ENCODE data around the gene NME8. TPM values are rescaled to one million over a fixed set of nuclear protein-coding genes. Genes with fewer than 3 reads are reported as not detected.

Gene NME8
- polyA plus RNA-seq, 2 donors: 0.25 TPM; not detected in 1

- H3K4me1 ChIP-seq (ENCODE audit: control insufficient read depth in 2 of 2, insufficient read depth in 2 of 2, low read length in 1 of 2): no peaks in the 10 kb centered on the region
- no peak overlapping the region for H3K4me3 ChIP-seq (ENCODE audit: low read depth in 1 of 2, low read length in 2 of 2)
- no peaks in the 10 kb centered on the region for H3K27me3 ChIP-seq (ENCODE audit: control insufficient read depth in 1 of 2, insufficient read depth in 2 of 2, low read length in 2 of 2)
- no peaks in the 10 kb centered on the region for H3K36me3 ChIP-seq (ENCODE audit: control insufficient read depth in 2 of 2, insufficient read depth in 2 of 2, low read length in 1 of 2)
- 81 to 84% methylated on average over 2 of the region's 2 CpGs for WGBS, 2 donors
- H3K9me3 ChIP-seq (ENCODE audit: control insufficient read depth in 2 of 2, insufficient read depth in 1 of 2, low read depth in 1 of 2, low read length in 1 of 2): no peaks in the 10 kb centered on the region
- H3K27ac ChIP-seq (ENCODE audit: low read depth in 2 of 2, low read length in 1 of 2): no peak overlapping the region
Measured at GRCh38 chr7:37927773-37928444, 79.5 kb downstream of the NME8 start.

- 81% methylated on average over 4 of the region's 4 CpGs for WGBS, 2 donors
Measured at GRCh38 chr7:37928878-37929277, 80.5 kb downstream of the NME8 start.

GRCh38 chr7:37930226-37930948 is 82.0 kb downstream of the NME8 start:
- Histone ChIP-seq H3K4me3 (ENCODE audit: low read depth in 1 of 2, low read length in 2 of 2) (no peak overlapping the region), H3K27me3 (ENCODE audit: control insufficient read depth in 1 of 2, insufficient read depth in 2 of 2, low read length in 2 of 2) (no peaks in the 10 kb centered on the region), H3K27ac (ENCODE audit: low read depth in 2 of 2, low read length in 1 of 2) (no peak overlapping the region), H3K4me1 (ENCODE audit: control insufficient read depth in 2 of 2, insufficient read depth in 2 of 2, low read length in 1 of 2) (no peaks in the 10 kb centered on the region), H3K9me3 (ENCODE audit: control insufficient read depth in 2 of 2, insufficient read depth in 1 of 2, low read depth in 1 of 2, low read length in 1 of 2) (no peaks in the 10 kb centered on the region), H3K36me3 (ENCODE audit: control insufficient read depth in 2 of 2, insufficient read depth in 2 of 2, low read length in 1 of 2) (no peaks in the 10 kb centered on the region)
- WGBS, 2 donors: 80 to 84% methylated on average over 5 of the region's 5 CpGs

More at GRCh38 chr7:37928878-37929277, 80.5 kb downstream of the NME8 start:
- H3K4me3 ChIP-seq (ENCODE audit: low read depth in 1 of 2, low read length in 2 of 2): no peak overlapping the region
- H3K4me1 ChIP-seq (ENCODE audit: control insufficient read depth in 2 of 2, insufficient read depth in 2 of 2, low read length in 1 of 2): no peaks in the 10 kb centered on the region
- H3K27ac ChIP-seq (ENCODE audit: low read depth in 2 of 2, low read length in 1 of 2): no peak overlapping the region
- no peaks in the 10 kb centered on the region for H3K9me3 ChIP-seq (ENCODE audit: control insufficient read depth in 2 of 2, insufficient read depth in 1 of 2, low read depth in 1 of 2, low read length in 1 of 2)
- H3K27me3 ChIP-seq (ENCODE audit: control insufficient read depth in 1 of 2, insufficient read depth in 2 of 2, low read length in 2 of 2): no peaks in the 10 kb centered on the region
- H3K36me3 ChIP-seq (ENCODE audit: control insufficient read depth in 2 of 2, insufficient read depth in 2 of 2, low read length in 1 of 2): no peaks in the 10 kb centered on the region

GRCh38 chr7:37932543-37932942 is 84.1 kb downstream of the NME8 start:
- no peak overlapping the region for H3K4me3 ChIP-seq (ENCODE audit: low read depth in 1 of 2, low read length in 2 of 2)
- 68 to 81% methylated on average over 2 of the region's 2 CpGs for WGBS, 2 donors
- no peaks in the 10 kb centered on the region for H3K9me3 ChIP-seq (ENCODE audit: control insufficient read depth in 2 of 2, insufficient read depth in 1 of 2, low read depth in 1 of 2, low read length in 1 of 2)
- H3K4me1 ChIP-seq (ENCODE audit: control insufficient read depth in 2 of 2, insufficient read depth in 2 of 2, low read length in 1 of 2): no peaks in the 10 kb centered on the region
- no peaks in the 10 kb centered on the region for H3K36me3 ChIP-seq (ENCODE audit: control insufficient read depth in 2 of 2, insufficient read depth in 2 of 2, low read length in 1 of 2)
- no peak overlapping the region for H3K27ac ChIP-seq (ENCODE audit: low read depth in 2 of 2, low read length in 1 of 2)
- no peaks in the 10 kb centered on the region for H3K27me3 ChIP-seq (ENCODE audit: control insufficient read depth in 1 of 2, insufficient read depth in 2 of 2, low read length in 2 of 2)

GRCh38 chr7:37933018-37933566 is 84.7 kb downstream of the NME8 start:
- no peak overlapping the region for H3K27ac ChIP-seq (ENCODE audit: low read depth in 2 of 2, low read length in 1 of 2)
- H3K36me3 ChIP-seq (ENCODE audit: control insufficient read depth in 2 of 2, insufficient read depth in 2 of 2, low read length in 1 of 2): no peaks in the 10 kb centered on the region
- no peaks in the 10 kb centered on the region for H3K27me3 ChIP-seq (ENCODE audit: control insufficient read depth in 1 of 2, insufficient read depth in 2 of 2, low read length in 2 of 2)
- WGBS, 2 donors: 84 to 94% methylated on average over 9 of the region's 9 CpGs
- no peak overlapping the region for H3K4me3 ChIP-seq (ENCODE audit: low read depth in 1 of 2, low read length in 2 of 2)
- no peaks in the 10 kb centered on the region for H3K4me1 ChIP-seq (ENCODE audit: control insufficient read depth in 2 of 2, insufficient read depth in 2 of 2, low read length in 1 of 2)
- H3K9me3 ChIP-seq (ENCODE audit: control insufficient read depth in 2 of 2, insufficient read depth in 1 of 2, low read depth in 1 of 2, low read length in 1 of 2): no peaks in the 10 kb centered on the region

GRCh38 chr7:37942934-37943610 is 94.7 kb downstream of the NME8 start:
- Histone ChIP-seq H3K27ac (ENCODE audit: low read depth in 2 of 2, low read length in 1 of 2) (no peak overlapping the region), H3K36me3 (ENCODE audit: control insufficient read depth in 2 of 2, insufficient read depth in 2 of 2, low read length in 1 of 2) (no peaks in the 10 kb centered on the region), H3K27me3 (ENCODE audit: control insufficient read depth in 1 of 2, insufficient read depth in 2 of 2, low read length in 2 of 2) (no peaks in the 10 kb centered on the region), H3K4me1 (ENCODE audit: control insufficient read depth in 2 of 2, insufficient read depth in 2 of 2, low read length in 1 of 2) (no peaks in the 10 kb centered on the region), H3K4me3 (ENCODE audit: low read depth in 1 of 2, low read length in 2 of 2) (no peak overlapping the region), H3K9me3 (ENCODE audit: control insufficient read depth in 2 of 2, insufficient read depth in 1 of 2, low read depth in 1 of 2, low read length in 1 of 2) (no peaks in the 10 kb centered on the region)
- 40% methylated on average over 12 of the region's 12 CpGs for WGBS, 2 donors

- 59 to 65% methylated on average over 8 of the region's 8 CpGs for WGBS, 2 donors
Measured at GRCh38 chr7:37943905-37944736, 95.7 kb downstream of the NME8 start.

GRCh38 chr7:37944737-37945054 is 96.3 kb downstream of the NME8 start:
- no peak overlapping the region for H3K27ac ChIP-seq (ENCODE audit: low read depth in 2 of 2, low read length in 1 of 2)
- WGBS, 2 donors: 78% methylated on average over 2 of the region's 2 CpGs

More at GRCh38 chr7:37943905-37944736, 95.7 kb downstream of the NME8 start:
- Histone ChIP-seq H3K27me3 (ENCODE audit: control insufficient read depth in 1 of 2, insufficient read depth in 2 of 2, low read length in 2 of 2) (no peaks in the 10 kb centered on the region), H3K9me3 (ENCODE audit: control insufficient read depth in 2 of 2, insufficient read depth in 1 of 2, low read depth in 1 of 2, low read length in 1 of 2) (no peaks in the 10 kb centered on the region), H3K27ac (ENCODE audit: low read depth in 2 of 2, low read length in 1 of 2) (no peak overlapping the region), H3K4me3 (ENCODE audit: low read depth in 1 of 2, low read length in 2 of 2) (no peak overlapping the region), H3K4me1 (ENCODE audit: control insufficient read depth in 2 of 2, insufficient read depth in 2 of 2, low read length in 1 of 2) (no peaks in the 10 kb centered on the region), H3K36me3 (ENCODE audit: control insufficient read depth in 2 of 2, insufficient read depth in 2 of 2, low read length in 1 of 2) (no peaks in the 10 kb centered on the region)

GRCh38 chr7:37945336-37945735 is 96.9 kb downstream of the NME8 start:
- Histone ChIP-seq H3K36me3 (ENCODE audit: control insufficient read depth in 2 of 2, insufficient read depth in 2 of 2, low read length in 1 of 2) (no peaks in the 10 kb centered on the region), H3K27me3 (ENCODE audit: control insufficient read depth in 1 of 2, insufficient read depth in 2 of 2, low read length in 2 of 2) (no peaks in the 10 kb centered on the region), H3K9me3 (ENCODE audit: control insufficient read depth in 2 of 2, insufficient read depth in 1 of 2, low read depth in 1 of 2, low read length in 1 of 2) (no peaks in the 10 kb centered on the region), H3K4me3 (ENCODE audit: low read depth in 1 of 2, low read length in 2 of 2) (no peak overlapping the region), H3K4me1 (ENCODE audit: control insufficient read depth in 2 of 2, insufficient read depth in 2 of 2, low read length in 1 of 2) (no peaks in the 10 kb centered on the region), H3K27ac (ENCODE audit: low read depth in 2 of 2, low read length in 1 of 2) (no peak overlapping the region)
- 70 to 74% methylated on average over 4 of the region's 4 CpGs for WGBS, 2 donors

More at GRCh38 chr7:37944737-37945054, 96.3 kb downstream of the NME8 start:
- no peaks in the 10 kb centered on the region for H3K4me1 ChIP-seq (ENCODE audit: control insufficient read depth in 2 of 2, insufficient read depth in 2 of 2, low read length in 1 of 2)
- H3K27me3 ChIP-seq (ENCODE audit: control insufficient read depth in 1 of 2, insufficient read depth in 2 of 2, low read length in 2 of 2): no peaks in the 10 kb centered on the region
- H3K36me3 ChIP-seq (ENCODE audit: control insufficient read depth in 2 of 2, insufficient read depth in 2 of 2, low read length in 1 of 2): no peaks in the 10 kb centered on the region
- no peaks in the 10 kb centered on the region for H3K9me3 ChIP-seq (ENCODE audit: control insufficient read depth in 2 of 2, insufficient read depth in 1 of 2, low read depth in 1 of 2, low read length in 1 of 2)
- H3K4me3 ChIP-seq (ENCODE audit: low read depth in 1 of 2, low read length in 2 of 2): no peak overlapping the region
